Measurements from ENCODE around the gene CFAP251. TPM values are rescaled to one million over a fixed set of nuclear protein-coding genes. Genes with fewer than 3 reads are reported as not detected.
"Not testable (repeated sequence)": the region's sequence is repeated elsewhere in the genome, so short reads cannot be mapped to it uniquely, and the experiment has no call there.

Gene CFAP251
- polyA plus RNA-seq, 1 donor (not counting 4 experiments of a cell fraction or from before 2014, with no cell fraction given) = 74.2 TPM

GRCh38 chr12:121983536-121984210, 65.3 kb downstream of the CFAP251 start:
- Histone ChIP-seq H3K9me1 (ENCODE audit: control insufficient read depth, extremely low read depth, insufficient read depth, low read length) (no peaks in the 10 kb centered on the region), H3K27ac (ENCODE audit: control insufficient read depth, insufficient read depth, low read length) (no peak overlapping the region), H3K36me3 (ENCODE audit: control insufficient read depth in 2 of 2, extremely low read depth in 1 of 2, insufficient read depth in 2 of 2, low read length in 2 of 2) (no peaks in the 10 kb centered on the region), H3K4me2 (ENCODE audit: control insufficient read depth, extremely low read depth, insufficient read depth, low read depth, low read length) (no peak overlapping the region), H3K9ac (ENCODE audit: control insufficient read depth, extremely low read depth, insufficient read depth, low read length) (no peak overlapping the region), H3K9me3 (ENCODE audit: control insufficient read depth, low read depth, low read length) (no peaks in the 10 kb centered on the region), H2AFZ (ENCODE audit: control insufficient read depth, low read length) (no peak overlapping the region), H3K79me2 (ENCODE audit: control insufficient read depth, insufficient read depth, low read length) (no peaks in the 10 kb centered on the region), H4K20me1 (ENCODE audit: control insufficient read depth, extremely low read depth, insufficient read depth, low read length) (no peaks in the 10 kb centered on the region), H3K4me3 (ENCODE audit: control insufficient read depth in 2 of 3, extremely low read depth in 1 of 3, insufficient read depth in 2 of 3, low read depth in 1 of 3, low read length in 3 of 3) (no peak overlapping the region), H3K4me1 (ENCODE audit: control insufficient read depth, extremely low read depth, insufficient read depth, low read length) (no peaks in the 10 kb centered on the region), H3K27me3 (ENCODE audit: control insufficient read depth, extremely low read depth, insufficient read depth, low read length) (no peaks in the 10 kb centered on the region)
- no peak for FAIRE-seq
- DNase-seq (ENCODE audit: low read depth, low spot score) = no peak
- TF ChIP-seq CTCF (optimal IDR thresholded peaks at IDR 0.05 in 1 of 3, IDR thresholded peaks at IDR 0.05 in 1 of 3, conservative IDR thresholded peaks at IDR 0.05 in 1 of 3; ENCODE audit: extremely low read depth in 1 of 3, insufficient read depth in 2 of 3, low read length in 3 of 3) (no peak), EZH2 (IDR thresholded peaks at IDR 0.05; ENCODE audit: low read length) (no peak)
- dilution Hi-C loops (cut with MboI; ENCODE audit: extremely low pct_ligation_motif_present, low sequenced_read_pairs) = no loop called here

- Histone ChIP-seq H3K27me3 (ENCODE audit: control insufficient read depth, extremely low read depth, insufficient read depth, low read length) (no peaks in the 10 kb centered on the region), H2AFZ (ENCODE audit: control insufficient read depth, low read length) (no peak overlapping the region), H3K9me1 (ENCODE audit: control insufficient read depth, extremely low read depth, insufficient read depth, low read length) (no peaks in the 10 kb centered on the region), H3K4me2 (ENCODE audit: control insufficient read depth, extremely low read depth, insufficient read depth, low read depth, low read length) (no peak overlapping the region), H3K27ac (ENCODE audit: control insufficient read depth, insufficient read depth, low read length) (no peak overlapping the region), H3K4me3 (ENCODE audit: control insufficient read depth in 2 of 3, extremely low read depth in 1 of 3, insufficient read depth in 2 of 3, low read depth in 1 of 3, low read length in 3 of 3) (no peak overlapping the region), H3K36me3 (ENCODE audit: control insufficient read depth in 2 of 2, extremely low read depth in 1 of 2, insufficient read depth in 2 of 2, low read length in 2 of 2) (no peaks in the 10 kb centered on the region), H3K79me2 (ENCODE audit: control insufficient read depth, insufficient read depth, low read length) (no peaks in the 10 kb centered on the region), H3K4me1 (ENCODE audit: control insufficient read depth, extremely low read depth, insufficient read depth, low read length) (peaks cover 14% of the 10 kb centered on the region), H3K9me3 (ENCODE audit: control insufficient read depth, low read depth, low read length) (no peaks in the 10 kb centered on the region), H3K9ac (ENCODE audit: control insufficient read depth, extremely low read depth, insufficient read depth, low read length) (no peak overlapping the region), H4K20me1 (ENCODE audit: control insufficient read depth, extremely low read depth, insufficient read depth, low read length) (no peaks in the 10 kb centered on the region)
- dilution Hi-C loops (cut with MboI; ENCODE audit: extremely low pct_ligation_motif_present, low sequenced_read_pairs) = no loop called here
- DNase-seq (ENCODE audit: low read depth, low spot score) (no peak), FAIRE-seq (no peak)
- no peak for TF ChIP-seq EZH2 (IDR thresholded peaks at IDR 0.05; ENCODE audit: low read length)
Observed at GRCh38 chr12:121986489-121987245, 68.3 kb downstream of the CFAP251 start.

- H3K4me2 ChIP-seq (ENCODE audit: control insufficient read depth, extremely low read depth, insufficient read depth, low read depth, low read length); H3K27ac ChIP-seq (ENCODE audit: control insufficient read depth, insufficient read depth, low read length); H2AFZ ChIP-seq (ENCODE audit: control insufficient read depth, low read length); H3K9me3 ChIP-seq (ENCODE audit: control insufficient read depth, low read depth, low read length); H3K9ac ChIP-seq (ENCODE audit: control insufficient read depth, extremely low read depth, insufficient read depth, low read length); H4K20me1 ChIP-seq (ENCODE audit: control insufficient read depth, extremely low read depth, insufficient read depth, low read length); H3K4me3 ChIP-seq (ENCODE audit: control insufficient read depth in 2 of 3, extremely low read depth in 1 of 3, insufficient read depth in 2 of 3, low read depth in 1 of 3, low read length in 3 of 3); FAIRE-seq; H3K27me3 ChIP-seq (ENCODE audit: control insufficient read depth, extremely low read depth, insufficient read depth, low read length); dilution Hi-C loops (cut with MboI; ENCODE audit: extremely low pct_ligation_motif_present, low sequenced_read_pairs); H3K9me1 ChIP-seq (ENCODE audit: control insufficient read depth, extremely low read depth, insufficient read depth, low read length); H3K79me2 ChIP-seq (ENCODE audit: control insufficient read depth, insufficient read depth, low read length); H3K36me3 ChIP-seq (ENCODE audit: control insufficient read depth in 2 of 2, extremely low read depth in 1 of 2, insufficient read depth in 2 of 2, low read length in 2 of 2); DNase-seq (ENCODE audit: low read depth, low spot score): not testable (repeated sequence)
- peaks cover 21% of the 10 kb centered on the region for H3K4me1 ChIP-seq (ENCODE audit: control insufficient read depth, extremely low read depth, insufficient read depth, low read length)
Observed at GRCh38 chr12:121988519-121988918, 70.1 kb downstream of the CFAP251 start.
